HepG2 (cell line): ENCODE results near the gene C2. TPM values are rescaled to one million over a fixed set of nuclear protein-coding genes. Genes with fewer than 3 reads are reported as not detected.
A peak's percentile ranks its signal among the peaks of the same experiment; 100 is the strongest.

Source experiments
- ATF6 ChIP-seq: sonication (generic); formaldehyde crosslinking; conservative IDR thresholded peaks from 2 replicates; pipeline ENCODE4 v1.4.0; 2020; ENCODE audit warnings: missing genetic modification reagents
- BCL3 ChIP-seq: sonication (generic); formaldehyde crosslinking; IDR thresholded peaks from 2 replicates; pipeline ENCODE4 v1.5.1; 2020; ENCODE audit warnings: mild to moderate bottlenecking, missing genetic modification reagents, moderate library complexity
- E2F5 ChIP-seq: sonication (generic); formaldehyde crosslinking; conservative IDR thresholded peaks from 2 replicates; pipeline ENCODE4 v1.4.0; 2020; ENCODE audit warnings: missing genetic modification reagents
- FOXC1 ChIP-seq: sonication (generic); formaldehyde crosslinking; IDR thresholded peaks from 2 replicates; pipeline ENCODE4 v1.8.0; 2022; ENCODE audit warnings: mild to moderate bottlenecking, missing genetic modification reagents, borderline replicate concordance
- HMGXB4 ChIP-seq, 2 experiments: sonication (generic) in 1 of 2; formaldehyde crosslinking in 1 of 2; IDR thresholded peaks; 2 replicates each; pipeline versions ENCODE4 v1.4.0 to v1.6.1; 2018 to 2020; ENCODE audit warnings: missing genetic modification reagents in 2 of 2, borderline replicate concordance in 1 of 2, low read depth in 1 of 2, mild to moderate bottlenecking in 1 of 2, missing biosample characterization in 1 of 2
- IRF1 ChIP-seq: sonication (generic); formaldehyde crosslinking; IDR thresholded peaks from 2 replicates; pipeline ENCODE4 v1.4.0; 2020; ENCODE audit warnings: low read depth, mild to moderate bottlenecking, missing genetic modification reagents
- ISL2 ChIP-seq: sonication (generic); formaldehyde crosslinking; IDR thresholded peaks from 2 replicates; pipeline ENCODE4 v1.5.0; 2020; ENCODE audit warnings: missing genetic modification reagents
- MYPOP ChIP-seq: sonication (generic); formaldehyde crosslinking; IDR thresholded peaks from 2 replicates; pipeline ENCODE4 v1.8.1; 2023; ENCODE audit warnings: mild to moderate bottlenecking, moderate library complexity, missing genetic modification reagents
- PHF8 ChIP-seq: sonication (generic); formaldehyde crosslinking; IDR thresholded peaks from 2 replicates; pipeline ENCODE4 v1.5.0; 2020; ENCODE audit warnings: missing genetic modification reagents
- POLR2G ChIP-seq: fragments of 200-400 bp; formaldehyde crosslinking; IDR thresholded peaks from 2 replicates; pipeline ENCODE4 v1.6.1; 2018; ENCODE audit warnings: mild to moderate bottlenecking, low read depth, low read length, moderate library complexity
- RAD51 ChIP-seq: fragments of 450-650 bp; IDR thresholded peaks from 2 replicates; pipeline ENCODE4 v1.6.1; 2016; ENCODE audit warnings: borderline replicate concordance
- SP1 ChIP-seq, 2 experiments: fragments of 450-650 bp in 1 of 2; sonication (generic) in 1 of 2; formaldehyde crosslinking in 1 of 2; IDR thresholded peaks; 2 replicates each; pipeline versions ENCODE4 v1.4.0 to v1.6.1; 2016 to 2020; ENCODE audit warnings: missing genetic modification reagents in 1 of 2
- SP5 ChIP-seq: IDR thresholded peaks from 2 replicates; pipeline ENCODE4 v1.6.1; 2016; ENCODE audit warnings: low read depth, borderline replicate concordance
- ZFYVE20 ChIP-seq: sonication (generic); formaldehyde crosslinking; IDR thresholded peaks from 2 replicates; pipeline ENCODE4 v1.8.0; 2023; ENCODE audit warnings: low read depth, mild to moderate bottlenecking, moderate library complexity, missing genetic modification reagents, borderline replicate concordance
- ZMYM3 ChIP-seq: sonication (generic); formaldehyde crosslinking; IDR thresholded peaks from 2 replicates; pipeline ENCODE4 v1.5.1; 2020; ENCODE audit warnings: mild to moderate bottlenecking, missing genetic modification reagents
- ZNF737 ChIP-seq: sonication (generic); formaldehyde crosslinking; IDR thresholded peaks from 2 replicates; pipeline ENCODE4 v1.5.0; 2020; ENCODE audit warnings: missing genetic modification reagents, mild to moderate bottlenecking, borderline replicate concordance
- ZNF740 ChIP-seq: sonication (generic); formaldehyde crosslinking; IDR thresholded peaks from 2 replicates; pipeline ENCODE4 v1.4.0; 2020; ENCODE audit warnings: missing genetic modification reagents
- ZNF773 ChIP-seq: sonication (generic); formaldehyde crosslinking; IDR thresholded peaks from 2 replicates; pipeline ENCODE4 v1.4.0; 2020; ENCODE audit warnings: missing genetic modification reagents, borderline replicate concordance
- ZNF850 ChIP-seq: sonication (generic); formaldehyde crosslinking; conservative IDR thresholded peaks from 2 replicates; pipeline ENCODE4 v1.9.0; 2021; ENCODE audit warnings: mild to moderate bottlenecking, missing genetic modification reagents
- polyA plus RNA-seq, 8 experiments: library from polyadenylated mRNA; depleted of rRNA in 3 of 8; stranded (reverse) in 7 of 8; unstranded in 1 of 8; fragments of >200 nt; fragmentation: Illumina TruSeq in 4 of 8; extraction: Trizol in 4 of 8; gene quantifications; 2 replicates each; pipeline versions ENCODE4 v1.2.1 to v1.2.3, GENCODE V29; 2011 to 2016; ENCODE audit warnings: low read depth in 4 of 8, missing spikeins in 1 of 8, mixed read lengths in 1 of 8; ENCODE audit not compliant: insufficient read depth in 1 of 8
- total RNA-seq, 5 experiments: library from RNA; depleted of rRNA; stranded (reverse); fragments of >200 nt; fragmentation: Illumina TruSeq; extraction: Trizol; gene quantifications; 2 replicates each; pipeline ENCODE4 v1.2.3, GENCODE V29; 2016; ENCODE audit warnings: low read depth in 1 of 5

C2 gene
- total and polyA plus RNA-seq, 2 of the 13 experiments (the other 11 are each of a cell fraction or from before 2014, with no cell fraction given) = 165 to 307 TPM

GRCh38 chr6:31945507-31946369 lies 18.2 kb downstream of the C2 start, which contains the start of gene CFB (continued):
- peak; percentile 97 for TF ChIP-seq POLR2G
- peak; percentile 62; the same call in 1 of the 2 replicates for TF ChIP-seq ATF6 (CRISPR knock-in tag)
- no peak for TF ChIP-seq ZFYVE20 (CRISPR knock-in tag)
- no peak for TF ChIP-seq IRF1 (CRISPR knock-in tag)
- no peak for TF ChIP-seq SP1 (IDR thresholded peaks at IDR 0.05)
- TF ChIP-seq SP1 (CRISPR knock-in tag; IDR thresholded peaks at IDR 0.05) = peak; percentile 60
- TF ChIP-seq ZMYM3 (CRISPR knock-in tag) = peak; percentile 53; the same call in 1 of the 2 replicates
- TF ChIP-seq MYPOP (CRISPR knock-in tag) = peak; percentile 87
- TF ChIP-seq BCL3 (CRISPR knock-in tag) = peak; percentile 78; the same call in 1 of the 2 replicates
- TF ChIP-seq FOXC1 (CRISPR knock-in tag) = no peak; the same call in 1 of the 2 replicates
- TF ChIP-seq SP5 (CRISPR knock-in tag) = peak; percentile 95
- no peak for TF ChIP-seq ZNF773 (CRISPR knock-in tag)
- peak; percentile 17 to 80; a peak in 2 of 4 replicates for TF ChIP-seq HMGXB4 (CRISPR knock-in tag; IDR thresholded peaks at IDR 0.05; ENCODE audit: borderline replicate concordance in 1 of 2, low read depth in 1 of 2)
- peak; percentile 30; the same call in 1 of the 2 replicates for TF ChIP-seq E2F5 (CRISPR knock-in tag)
- TF ChIP-seq ZNF737 (CRISPR knock-in tag) = no peak
- no peak for TF ChIP-seq PHF8 (CRISPR knock-in tag)
- TF ChIP-seq ZNF850 = no peak
- TF ChIP-seq ISL2 (CRISPR knock-in tag) = peak; percentile 83; the same call in 1 of the 2 replicates
- TF ChIP-seq RAD51 = no peak
- 0 out of 2 replicates have a peak, but pooled peaks have one; percentile 26 for TF ChIP-seq ZNF740 (CRISPR knock-in tag)
